HG02973 (cell line): ENCODE results near the gene SYNJ2.

Experiments used
- ATAC-seq: cut with Tn5 transposase; IDR thresholded peaks from one replicate; pipeline ENCODE4 v1.9.1; 2021; ENCODE audit warnings: moderate library complexity; ENCODE audit not compliant: unreplicated experiment

The SYNJ2 gene

GRCh38 chr6:158071121-158072082 lies 89.7 kb downstream of the SYNJ2 start:
- no peak for ATAC-seq

GRCh38 chr6:158072083-158072721 lies 90.5 kb downstream of the SYNJ2 start:
- ATAC-seq = no peak

DNA sequence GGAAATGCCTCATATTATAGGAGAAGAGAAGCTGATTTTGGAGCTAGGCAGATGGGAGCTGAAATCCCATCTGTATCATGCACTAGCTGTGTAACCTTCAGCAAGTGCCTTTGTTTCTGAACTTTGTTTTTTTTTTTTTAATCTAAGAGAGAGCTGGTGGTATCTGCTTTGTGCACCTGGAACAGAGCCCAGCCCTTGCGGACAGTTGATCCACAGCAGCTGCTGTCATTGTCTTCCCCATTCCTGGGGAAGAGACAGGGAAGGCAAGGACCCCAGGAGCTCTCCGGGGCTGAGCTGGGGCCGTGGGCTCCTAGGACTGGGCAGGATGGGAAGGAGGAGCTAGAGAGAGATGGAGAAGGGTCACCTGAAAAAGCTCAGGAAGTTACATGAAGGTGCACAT lies 92.1 kb downstream of the SYNJ2 start:
- no peak for ATAC-seq

- no peak for ATAC-seq
These were observed 94.9 kb downstream of the SYNJ2 start for GRCh38 chr6:158076548-158076947.

GRCh38 chr6:158077676-158078075 lies 96.0 kb downstream of the SYNJ2 start:
- ATAC-seq = no peak

GRCh38 chr6:158078320-158078719 lies 96.7 kb downstream of the SYNJ2 start:
- no peak for ATAC-seq

DNA sequence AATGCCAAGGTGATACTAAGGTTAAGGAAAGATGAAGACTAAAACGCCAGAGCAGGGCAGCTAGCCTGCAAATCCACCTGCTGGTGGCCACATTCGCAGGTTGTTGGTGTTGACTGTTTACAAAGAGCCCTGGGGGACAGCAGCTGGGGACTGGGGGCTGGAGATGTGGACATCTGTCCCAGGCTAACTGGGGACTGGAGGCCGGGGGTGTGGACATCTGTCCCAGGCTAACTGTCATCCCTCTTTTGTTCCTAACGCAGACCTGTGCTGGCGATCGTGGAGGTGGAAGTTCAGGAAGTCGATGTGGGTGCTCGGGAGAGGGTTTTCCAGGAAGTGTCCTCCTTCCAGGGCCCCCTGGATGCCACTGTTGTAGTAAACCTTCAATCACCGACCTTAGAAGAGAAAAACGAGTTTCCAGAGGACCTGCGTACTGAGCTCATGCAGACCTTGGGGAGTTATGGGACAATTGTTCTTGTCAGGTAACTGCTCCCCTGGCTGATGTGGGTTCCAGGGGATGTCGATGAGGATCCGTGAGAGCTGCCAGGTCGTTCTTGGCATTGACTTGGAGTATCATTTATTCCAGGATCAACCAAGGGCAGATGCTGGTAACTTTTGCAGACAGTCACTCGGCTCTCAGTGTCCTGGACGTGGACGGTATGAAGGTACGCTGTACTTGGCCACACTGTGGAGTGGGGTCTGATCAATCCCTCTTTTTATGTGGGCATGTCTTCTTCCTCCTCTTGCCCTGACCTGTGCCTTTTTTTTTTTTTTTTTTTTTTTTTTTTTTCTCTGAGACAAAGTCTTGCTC lies 99.4 kb downstream of the SYNJ2 start:
- no peak for ATAC-seq

GRCh38 chr6:158081657-158081935 lies 99.9 kb downstream of the SYNJ2 start:
- no peak for ATAC-seq

- no peak for ATAC-seq
These were observed 102.0 kb downstream of the SYNJ2 start for GRCh38 chr6:158083455-158084325.

DNA sequence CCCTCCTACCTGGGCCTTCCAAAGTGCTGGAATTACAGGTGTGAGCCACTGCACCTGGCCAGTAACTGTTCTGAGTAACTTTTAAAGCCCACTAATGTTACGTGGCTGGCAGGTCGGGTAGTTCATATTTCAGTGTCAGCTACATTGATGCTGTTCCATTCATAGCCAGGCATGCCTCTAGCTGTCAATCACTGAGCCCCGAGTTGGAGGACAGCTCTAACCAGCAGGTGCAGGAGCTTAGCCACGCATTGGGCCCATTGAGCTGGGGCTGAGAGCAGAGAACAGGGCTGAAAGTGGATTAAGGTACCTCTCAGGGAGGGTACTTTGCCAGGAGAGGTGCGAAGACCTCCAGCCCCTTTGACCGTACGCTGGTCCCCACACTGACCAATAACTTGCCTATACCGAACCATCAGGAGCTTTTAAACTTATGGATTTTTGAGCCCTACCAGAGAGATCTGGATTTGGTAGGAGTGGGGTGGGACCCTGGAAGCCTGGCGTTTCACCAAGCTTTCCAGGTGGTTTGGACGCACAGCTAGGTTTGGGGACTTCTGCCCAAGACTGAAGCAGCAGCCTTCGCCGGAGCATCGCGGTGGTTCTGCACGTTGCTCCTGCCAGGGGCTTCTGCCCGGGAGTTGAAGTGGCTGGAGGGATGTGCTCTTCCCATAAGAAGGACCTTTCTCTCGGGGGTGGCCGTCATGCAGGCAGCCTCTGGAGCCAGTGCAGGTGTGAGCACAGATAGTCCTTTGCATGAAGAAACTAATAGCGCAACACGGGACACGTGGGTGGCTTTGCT lies 103.8 kb downstream of the SYNJ2 start:
- ATAC-seq = no peak

- ATAC-seq = peak; percentile 10
These were observed 104.4 kb downstream of the SYNJ2 start for GRCh38 chr6:158086054-158086503.

- ATAC-seq = peak; percentile 51
These were observed 105.0 kb downstream of the SYNJ2 start for GRCh38 chr6:158086504-158087223.

GRCh38 chr6:158087224-158087867 lies 105.7 kb downstream of the SYNJ2 start:
- ATAC-seq = no peak

DNA sequence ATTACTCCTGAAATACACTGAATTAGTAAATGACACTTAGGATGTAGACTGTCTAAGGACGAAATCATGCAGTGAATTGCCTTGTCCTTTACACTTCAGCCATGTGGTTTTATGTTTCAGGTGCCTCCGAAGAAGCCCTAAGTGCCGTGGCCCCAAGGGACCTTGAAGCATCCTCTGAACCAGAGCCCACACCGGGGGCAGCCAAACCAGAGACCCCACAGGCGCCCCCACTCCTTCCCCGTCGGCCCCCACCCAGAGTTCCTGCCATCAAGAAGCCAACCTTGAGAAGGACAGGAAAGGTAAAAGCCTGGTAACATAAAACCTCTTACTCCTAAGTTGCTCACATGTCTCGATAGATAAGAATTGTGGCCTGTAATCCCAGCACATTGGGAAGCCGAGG lies 111.1 kb downstream of the SYNJ2 start:
- ATAC-seq = no peak

GRCh38 chr6:158095031-158095430 lies 113.4 kb downstream of the SYNJ2 start:
- ATAC-seq = no peak

- no peak for ATAC-seq
These were observed 114.0 kb downstream of the SYNJ2 start for GRCh38 chr6:158095671-158096070.

- ATAC-seq = no peak
These were observed 121.6 kb downstream of the SYNJ2 start for GRCh38 chr6:158103228-158103627.

DNA sequence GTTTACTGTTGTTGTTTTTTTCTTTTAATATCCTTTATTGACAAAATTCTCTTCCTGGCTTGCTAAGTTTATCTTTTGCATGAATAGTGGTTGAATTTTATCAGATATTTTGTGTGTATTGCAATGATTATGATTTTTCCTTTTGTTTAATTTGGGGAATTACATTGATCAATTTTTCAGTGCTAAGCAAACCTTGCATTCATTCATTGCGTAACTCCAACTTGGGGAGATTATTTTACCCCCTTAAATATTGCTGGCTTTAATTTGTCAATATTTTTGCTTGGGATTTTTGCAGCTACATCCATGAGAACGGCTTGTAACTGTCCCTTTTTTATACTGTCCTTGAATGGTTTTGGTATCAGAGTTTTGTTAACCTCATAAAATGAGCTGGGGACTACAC lies 123.0 kb downstream of the SYNJ2 start:
- no peak for ATAC-seq

DNA sequence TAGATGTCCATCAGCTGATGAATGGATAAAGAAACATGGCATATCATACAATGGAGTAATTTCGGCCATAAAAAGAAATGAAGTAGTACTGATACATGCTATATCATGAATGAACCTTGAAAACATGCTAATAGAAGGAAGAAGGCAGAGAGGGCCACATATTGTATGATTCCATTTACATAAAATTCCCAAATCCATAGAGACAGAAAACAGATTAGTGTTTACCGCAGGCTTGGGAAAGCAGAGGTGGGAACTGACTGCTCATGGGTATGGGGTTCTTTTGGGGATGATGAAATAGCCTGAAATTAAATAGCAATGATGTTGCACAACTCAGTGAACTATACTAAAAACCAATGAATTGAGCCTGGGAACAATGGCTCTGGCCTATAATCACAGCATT lies 128.1 kb downstream of the SYNJ2 start:
- ATAC-seq = no peak
